Measurements from ENCODE around the gene SULT4A1.

SULT4A1 gene

DNA sequence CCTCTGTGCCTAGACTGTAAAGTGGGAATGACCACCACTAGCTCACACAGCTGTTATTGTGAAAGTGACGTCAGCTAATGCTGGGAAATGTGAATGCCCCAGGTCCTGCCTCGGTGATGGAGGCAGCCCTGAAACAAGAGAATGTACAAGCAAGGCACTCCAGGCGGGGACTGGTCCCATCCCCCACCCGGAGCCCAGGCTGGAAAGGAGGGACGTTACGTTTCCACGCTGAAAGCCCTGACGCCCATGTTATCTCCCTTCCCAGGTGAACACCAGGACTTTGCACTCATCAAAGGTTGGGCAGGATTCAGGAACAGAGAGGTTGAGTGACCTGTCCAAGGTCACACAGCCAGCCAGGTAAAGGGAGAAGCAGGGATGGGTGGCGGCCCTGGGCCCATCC, 784 bp downstream of the SULT4A1 start:
- no peak for DNase-seq (ENCODE audit: low read depth, low spot score)

DNA sequence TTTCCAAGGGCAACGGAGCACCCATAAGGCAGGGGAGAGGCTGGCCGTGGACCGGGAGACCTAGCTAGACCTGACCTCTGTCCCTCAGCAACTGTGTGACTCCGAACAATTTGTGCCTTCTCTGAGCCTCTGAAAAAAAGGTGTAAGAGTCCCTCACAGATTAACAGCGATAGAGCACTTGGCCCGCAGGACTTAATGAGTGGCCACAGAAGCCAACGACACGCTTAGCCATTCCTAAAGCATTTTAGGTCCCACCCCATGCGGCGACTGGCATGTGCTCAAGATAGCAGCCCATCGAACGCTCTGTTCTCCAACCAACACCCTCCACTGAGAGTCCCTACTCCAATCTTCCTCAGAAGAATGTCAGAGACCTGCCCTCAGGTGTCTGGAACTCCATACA, 1.5 kb downstream of the SULT4A1 start:
- DNase-seq (ENCODE audit: low read depth, low spot score), result no peak

DNA sequence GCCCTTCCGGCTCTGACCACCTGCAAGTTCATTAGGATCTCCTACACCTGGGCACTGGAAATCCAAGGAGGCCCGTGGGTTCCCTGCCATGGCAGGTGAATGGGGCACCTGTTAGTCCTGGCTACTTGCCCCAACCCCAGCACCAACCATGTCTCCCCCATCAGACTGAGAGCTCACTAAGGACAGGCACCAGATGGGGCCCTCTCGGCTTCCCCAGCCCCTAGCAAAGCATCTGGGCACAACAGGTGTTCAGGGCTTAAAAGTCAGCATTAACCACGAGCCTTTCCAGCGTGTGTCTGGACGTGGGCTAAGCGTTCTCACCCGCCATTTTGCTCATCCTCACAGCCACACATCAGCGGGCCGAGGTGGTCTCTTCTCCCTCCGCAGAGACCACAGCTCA, 2.2 kb downstream of the SULT4A1 start:
- DNase-seq (ENCODE audit: low read depth, low spot score), result no peak

DNA sequence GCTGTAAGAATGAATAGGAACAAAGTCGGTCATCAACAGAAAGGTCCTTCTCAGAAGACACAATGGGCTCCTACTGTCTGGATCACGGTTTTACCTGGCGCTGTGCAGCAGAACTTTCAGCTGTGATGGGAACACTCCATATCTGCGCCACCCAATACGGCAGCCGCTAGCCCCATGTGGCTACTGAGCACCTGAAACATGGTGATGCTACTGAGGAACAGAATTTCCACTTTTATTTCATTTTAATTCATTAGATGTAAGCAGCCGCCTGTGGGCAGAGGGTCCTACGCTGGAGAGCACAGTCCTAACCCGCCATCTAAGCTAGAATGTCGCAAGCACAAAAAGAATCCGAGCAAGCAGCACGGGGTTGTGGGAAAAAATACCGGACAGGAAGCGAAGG, 2.7 kb downstream of the SULT4A1 start:
- no peak for DNase-seq (ENCODE audit: low read depth, low spot score)

DNA sequence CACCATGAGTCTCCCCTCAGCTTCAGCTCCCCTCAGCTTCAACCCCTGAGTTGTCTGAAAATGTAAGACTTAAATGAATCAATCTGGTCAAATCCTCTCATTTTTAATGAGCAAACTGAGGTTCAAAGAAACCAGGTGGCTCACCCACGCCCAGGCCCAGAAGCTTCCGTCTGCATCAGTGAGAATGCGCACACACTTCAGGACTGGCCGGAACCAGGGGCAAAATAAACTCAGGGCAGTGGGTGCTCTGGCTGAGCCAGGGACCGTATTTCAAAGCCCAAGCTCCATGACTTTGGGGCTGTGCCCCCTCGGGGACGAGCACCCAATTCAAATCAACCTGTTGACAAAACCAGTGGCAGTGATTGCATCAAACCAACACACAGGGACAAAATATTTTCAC, 3.1 kb downstream of the SULT4A1 start:
- no peak for DNase-seq (ENCODE audit: low read depth, low spot score)

DNA sequence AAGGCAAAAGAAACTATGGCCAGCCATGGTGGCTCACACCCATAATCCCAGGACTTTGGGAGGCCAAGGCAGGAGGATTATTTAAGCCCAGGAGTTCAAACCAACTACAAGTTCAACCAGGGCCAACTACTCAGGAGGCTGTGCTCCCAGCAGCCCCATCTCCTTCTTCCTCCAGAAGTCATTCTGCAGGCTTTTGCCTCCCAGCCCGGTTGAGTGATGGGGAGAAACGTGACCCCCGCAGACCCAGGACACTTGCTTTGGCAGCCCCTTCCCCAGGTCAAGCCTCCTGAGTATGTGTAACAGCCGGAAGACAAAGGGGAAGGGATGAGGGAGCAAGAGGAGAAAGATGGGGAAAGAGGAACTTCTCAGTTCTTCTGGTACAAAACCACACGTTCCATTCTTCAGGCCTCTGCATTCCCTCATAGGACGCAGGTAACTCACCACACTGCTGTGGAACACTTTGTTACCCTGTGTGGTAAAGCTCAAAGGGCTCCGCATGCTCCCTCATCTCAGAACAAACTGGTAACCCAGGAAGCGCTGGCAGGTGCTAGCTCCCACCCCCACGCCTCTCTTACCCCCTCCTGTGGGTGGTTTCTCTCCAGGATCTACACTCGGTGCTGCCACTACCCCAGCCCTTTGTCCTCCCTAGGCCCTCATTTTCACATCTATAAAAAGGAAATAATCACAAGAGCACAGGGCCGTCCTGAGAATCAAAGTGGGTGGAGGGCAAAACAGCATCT, 4.0 kb downstream of the SULT4A1 start:
- no peak for DNase-seq (ENCODE audit: low read depth, low spot score)

DNA sequence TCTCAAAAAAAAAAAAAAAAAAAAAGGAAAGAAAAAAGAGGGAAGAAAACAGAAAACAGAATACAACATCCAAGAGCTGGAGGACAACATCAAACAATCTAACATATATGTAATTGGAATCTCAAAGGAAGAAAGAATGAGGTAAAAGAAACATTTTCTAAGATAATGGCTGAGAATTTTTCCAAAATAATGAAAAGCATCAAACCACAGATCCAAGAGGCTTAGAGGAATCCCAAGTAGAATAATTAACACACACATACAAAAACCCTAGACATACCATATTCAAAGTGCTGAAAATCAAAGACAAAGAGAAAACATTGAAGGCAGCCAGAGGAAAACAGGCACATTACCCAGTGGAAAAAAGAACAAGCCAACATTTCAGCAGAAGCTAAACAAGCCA, 4.9 kb downstream of the SULT4A1 start:
- DNase-seq (ENCODE audit: low read depth, low spot score), result no peak

DNA sequence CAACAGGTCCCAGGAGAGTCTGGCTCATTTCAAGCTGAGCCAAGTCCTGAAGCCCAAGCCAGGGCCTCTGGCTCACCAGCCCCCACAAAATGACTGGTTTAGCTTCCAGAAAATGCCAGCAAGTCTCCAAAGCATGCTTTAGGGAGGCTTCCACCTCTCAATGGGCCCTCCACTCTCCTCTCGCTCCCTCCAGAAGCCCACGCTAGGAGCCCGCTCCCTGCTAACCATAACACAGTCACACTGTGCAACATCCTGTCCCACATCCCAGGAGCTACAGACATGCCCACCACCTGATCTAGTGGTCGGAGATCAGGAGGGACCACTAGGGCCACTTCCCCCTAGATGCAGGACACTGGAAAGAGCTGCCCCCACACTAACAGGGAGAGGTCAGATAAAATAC, 6.9 kb downstream of the SULT4A1 start:
- DNase-seq (ENCODE audit: low read depth, low spot score), result no peak

DNA sequence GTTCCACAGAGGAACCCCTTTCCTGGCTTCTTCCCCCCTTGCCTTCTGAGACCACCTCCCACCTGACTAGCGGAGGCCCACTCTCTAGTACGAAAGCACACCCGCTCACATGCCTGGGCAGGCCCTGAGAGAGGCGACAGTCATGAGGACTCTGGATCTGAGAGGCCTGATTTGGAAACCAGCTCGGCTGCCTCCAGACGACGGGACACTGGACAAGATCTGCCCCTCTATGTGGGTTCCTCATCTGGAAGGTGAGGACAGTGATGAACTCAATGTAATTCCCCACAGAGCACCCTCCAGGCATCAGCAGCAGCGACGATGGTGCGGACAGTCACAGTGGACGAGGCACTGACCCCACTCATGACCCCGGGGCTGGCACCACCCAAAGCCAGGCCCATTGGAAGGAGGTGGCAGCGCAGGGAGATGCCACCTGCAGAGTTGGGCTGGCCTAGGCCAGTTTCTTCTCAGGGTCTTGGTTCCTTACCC, 7.5 kb downstream of the SULT4A1 start:
- DNase-seq (ENCODE audit: low read depth, low spot score), result no peak

DNA sequence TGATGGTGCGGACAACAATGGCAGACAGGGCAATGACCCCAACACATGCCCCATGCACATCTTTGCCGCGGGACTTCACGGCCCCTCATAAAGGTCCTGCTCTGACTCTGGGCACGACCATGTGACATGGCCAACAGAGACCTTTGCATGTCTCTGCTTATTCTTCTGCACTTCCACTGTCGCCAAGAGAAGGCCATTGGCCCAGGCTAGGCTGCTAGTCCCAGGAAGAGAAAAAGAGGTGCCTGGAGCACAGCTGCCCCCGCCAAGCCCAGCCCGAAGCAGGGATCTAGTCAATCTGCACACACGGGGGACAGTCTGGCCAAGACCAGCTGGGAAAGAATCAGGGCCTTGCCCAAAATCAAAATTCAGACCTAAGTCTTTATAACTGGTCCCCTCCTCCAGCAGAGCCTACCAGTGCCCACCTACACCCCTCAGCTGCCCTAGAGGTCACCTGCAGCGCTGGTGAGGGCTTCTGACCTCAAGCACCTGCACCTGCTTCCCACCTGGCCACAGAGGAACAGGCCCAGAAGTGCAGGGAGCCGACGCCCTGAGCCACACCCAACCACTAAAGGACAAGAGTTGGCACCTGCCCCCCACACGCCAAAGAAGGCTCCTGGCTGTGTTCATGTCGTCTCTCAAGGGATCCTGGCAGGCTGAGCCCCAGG, 8.1 kb downstream of the SULT4A1 start:
- no peak for DNase-seq (ENCODE audit: low read depth, low spot score)

DNA sequence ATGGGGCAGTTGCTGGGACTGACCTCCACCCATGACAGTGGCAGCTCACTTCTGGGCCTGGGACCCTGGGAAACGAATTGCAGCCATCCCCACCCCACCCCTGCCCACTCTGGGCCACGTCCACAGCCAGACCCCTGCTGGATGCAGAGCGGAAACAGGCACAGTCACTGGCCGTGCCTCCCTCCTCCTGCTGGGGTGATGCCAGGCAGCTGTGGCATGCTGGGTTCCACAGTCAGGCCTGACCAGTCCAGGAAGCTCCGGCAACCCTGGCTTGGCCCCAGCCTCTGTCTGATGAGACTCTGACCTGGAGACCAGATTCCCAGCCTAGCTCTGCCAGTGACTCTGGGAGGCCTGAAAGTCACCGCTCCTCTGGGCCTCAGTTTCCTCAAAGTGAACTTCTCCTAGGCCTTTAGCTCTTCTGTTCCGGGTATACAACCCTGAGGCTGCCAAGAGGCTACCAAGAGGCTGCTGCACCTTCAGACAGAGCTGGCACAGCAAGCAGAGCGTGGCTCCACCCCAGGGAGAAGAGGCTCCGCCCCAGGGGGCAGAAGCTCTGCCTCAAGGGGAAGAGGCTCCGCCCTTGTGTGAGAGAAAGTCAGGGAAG, 8.9 kb downstream of the SULT4A1 start:
- no peak for DNase-seq (ENCODE audit: low read depth, low spot score)

DNA sequence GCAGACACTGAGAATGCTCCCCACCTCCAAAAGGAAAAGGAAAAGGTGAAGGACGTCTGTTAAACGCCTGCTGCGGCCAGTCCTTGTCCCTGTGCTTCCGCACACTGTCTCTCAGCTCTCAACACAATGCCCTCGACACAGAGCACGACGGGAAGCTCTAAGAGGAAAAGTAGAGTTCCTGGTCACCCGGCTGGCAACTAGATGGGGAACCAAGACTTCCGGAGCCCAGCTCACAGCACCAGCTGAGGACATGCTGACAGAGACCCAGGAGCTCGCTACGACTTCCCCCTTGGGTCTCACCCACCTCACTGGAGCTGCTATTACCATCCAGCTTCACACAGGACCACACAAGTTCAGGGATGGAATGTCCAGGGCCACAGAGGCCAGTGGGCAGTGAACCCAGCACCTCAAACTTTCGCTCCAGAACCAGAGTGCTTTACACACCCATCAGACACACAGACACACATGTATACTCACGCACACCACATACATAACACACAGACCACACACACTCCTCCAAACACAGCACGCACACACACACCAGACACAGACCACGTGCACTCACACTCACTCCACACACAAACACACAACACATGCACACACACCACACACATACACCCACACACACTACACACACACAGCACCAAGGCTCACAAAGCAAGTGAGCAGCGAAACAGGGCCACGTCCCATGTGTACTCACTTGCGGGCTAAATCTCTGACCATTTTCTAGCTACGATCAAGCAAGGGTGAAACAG, 9.6 kb downstream of the SULT4A1 start:
- no peak for DNase-seq (ENCODE audit: low read depth, low spot score)

DNA sequence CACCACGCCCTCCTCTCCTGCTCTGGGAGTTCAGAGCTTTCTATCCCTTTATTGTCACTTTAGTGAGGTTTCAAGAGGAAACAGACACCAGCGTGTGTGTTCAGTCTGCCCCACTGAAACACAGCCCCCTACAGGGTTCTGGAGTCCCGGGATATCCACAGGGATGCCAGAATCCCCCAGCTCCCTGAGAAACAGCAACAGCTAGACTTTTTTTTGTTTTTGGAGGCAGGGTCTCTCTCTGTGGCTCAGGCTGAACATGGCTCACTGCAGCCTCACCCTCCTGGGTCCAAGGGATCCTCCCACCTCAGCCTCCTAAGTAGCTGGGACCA, 10.4 kb downstream of the SULT4A1 start:
- no peak for DNase-seq (ENCODE audit: low read depth, low spot score)

DNA sequence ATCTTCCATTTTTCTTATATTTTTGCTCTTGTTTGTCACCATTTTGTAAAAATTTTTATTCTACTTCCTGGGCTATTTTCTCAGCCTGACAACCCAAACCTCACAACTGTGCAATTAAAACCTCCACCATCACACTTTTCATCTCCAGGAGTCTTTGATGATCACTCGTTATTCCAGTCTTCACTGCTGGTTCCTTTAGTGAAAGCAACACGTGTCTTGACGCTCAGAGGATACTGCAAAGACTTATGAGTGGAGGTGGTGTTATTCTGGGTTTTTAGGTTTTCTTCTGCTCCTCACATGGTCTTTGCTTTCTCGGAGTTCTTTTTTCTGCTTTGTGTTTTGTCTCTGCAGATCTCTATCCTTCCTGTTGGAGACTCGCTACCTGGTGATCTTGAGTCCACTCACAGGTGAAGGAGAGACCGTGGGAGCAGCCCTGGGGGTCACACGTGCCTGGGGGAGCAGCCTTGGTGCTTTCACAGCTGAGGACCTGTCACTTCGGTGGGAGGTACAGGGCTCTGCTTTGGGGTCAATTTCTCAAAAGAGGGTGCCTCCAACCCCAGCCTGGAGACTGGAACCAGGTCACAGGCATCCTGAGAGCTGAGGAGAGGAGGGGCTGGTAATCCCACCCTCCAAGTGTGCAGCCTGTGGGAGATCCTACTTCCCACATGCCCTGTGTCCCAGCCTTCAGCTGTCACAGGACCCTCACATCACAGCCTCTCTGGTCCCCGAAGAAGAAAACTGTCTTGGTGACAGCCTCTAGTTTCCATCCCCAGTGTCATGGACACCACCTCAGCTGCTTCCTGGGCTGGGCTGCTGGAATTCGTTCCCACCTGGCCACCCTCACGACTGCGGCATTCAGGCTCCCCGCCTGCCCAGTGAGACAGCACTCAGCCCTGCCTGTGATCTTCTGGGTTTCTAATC, 11.0 kb downstream of the SULT4A1 start:
- DNase-seq (ENCODE audit: low read depth, low spot score), result no peak

DNA sequence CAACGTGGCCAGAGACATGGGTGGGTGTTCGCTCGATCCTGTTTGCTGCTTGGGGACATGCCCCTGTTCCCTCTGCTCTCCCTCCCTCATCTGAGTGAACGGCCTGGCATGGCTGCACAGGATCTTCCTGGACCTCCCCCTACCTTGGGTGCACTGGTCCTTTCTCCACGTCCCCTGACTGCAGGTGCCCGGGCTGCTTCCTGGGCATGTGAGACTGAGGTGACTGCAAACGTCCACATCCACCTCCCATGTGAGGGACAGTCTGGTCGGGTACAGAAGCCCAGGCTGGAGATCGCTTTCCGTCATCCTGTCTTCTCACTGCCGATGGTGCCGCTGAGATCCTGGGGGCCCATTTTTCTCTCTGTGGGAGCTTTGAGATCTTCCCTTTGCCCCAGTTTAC, 11.8 kb downstream of the SULT4A1 start:
- no peak for DNase-seq (ENCODE audit: low read depth, low spot score)

DNA sequence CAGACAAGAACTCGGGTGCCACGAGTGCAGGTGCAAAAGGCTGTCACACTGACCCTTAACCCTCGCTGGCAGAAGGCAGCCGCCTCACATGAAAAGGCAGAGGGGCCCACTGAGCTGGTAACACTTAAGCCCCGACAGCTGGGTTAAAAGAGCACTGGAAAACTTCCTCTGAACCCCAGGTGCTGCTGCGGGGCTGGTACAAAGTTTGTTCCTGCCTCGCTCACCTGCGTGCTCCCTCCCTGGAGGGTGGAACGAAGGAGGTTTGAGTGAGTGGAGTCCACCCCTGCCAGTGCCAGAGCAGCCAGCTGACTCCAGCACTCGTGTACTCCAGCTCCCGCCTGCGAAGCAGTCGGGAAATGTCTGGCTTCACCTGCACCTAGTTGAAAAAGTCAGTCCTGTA, 12.6 kb downstream of the SULT4A1 start:
- no peak for DNase-seq (ENCODE audit: low read depth, low spot score)

DNA sequence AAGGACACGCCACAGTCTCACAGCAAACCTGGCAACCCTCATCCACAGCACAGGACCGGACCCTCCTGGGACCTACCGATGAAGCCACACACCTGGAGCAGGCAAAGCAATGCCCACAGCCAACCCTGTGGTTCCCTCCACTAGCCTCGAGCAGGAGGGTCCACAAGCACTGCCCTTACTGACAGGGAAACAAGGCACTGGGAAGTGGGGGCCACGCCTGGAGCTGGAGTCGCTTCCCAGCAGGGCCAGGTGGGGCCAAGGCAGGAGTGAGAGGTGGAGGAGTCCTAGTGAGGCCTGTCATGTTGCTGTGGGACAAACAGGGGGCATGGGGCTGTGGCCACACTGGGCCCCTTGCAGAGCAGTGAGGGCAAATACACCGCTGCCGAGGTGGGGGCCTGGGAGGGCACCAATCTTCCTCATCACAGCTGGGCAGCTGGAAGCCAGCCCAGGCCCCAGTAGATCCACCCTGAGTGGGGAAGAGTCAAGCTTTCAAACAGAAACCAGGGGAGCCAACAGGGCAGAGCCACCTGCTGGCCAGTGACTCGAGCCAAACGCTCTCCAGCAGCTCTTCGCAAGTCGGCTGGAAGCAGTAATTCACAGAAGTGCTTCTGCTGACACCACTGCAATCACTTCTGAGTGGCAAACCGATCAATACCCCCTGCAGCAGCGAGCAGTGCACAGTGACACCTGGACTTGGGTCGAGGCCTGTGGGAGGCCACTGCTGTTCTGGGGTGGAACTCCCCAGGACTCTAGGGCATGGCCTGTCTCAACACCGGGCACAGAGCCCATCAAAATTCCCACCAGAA, 13.7 kb downstream of the SULT4A1 start:
- no peak for DNase-seq (ENCODE audit: low read depth, low spot score)

DNA sequence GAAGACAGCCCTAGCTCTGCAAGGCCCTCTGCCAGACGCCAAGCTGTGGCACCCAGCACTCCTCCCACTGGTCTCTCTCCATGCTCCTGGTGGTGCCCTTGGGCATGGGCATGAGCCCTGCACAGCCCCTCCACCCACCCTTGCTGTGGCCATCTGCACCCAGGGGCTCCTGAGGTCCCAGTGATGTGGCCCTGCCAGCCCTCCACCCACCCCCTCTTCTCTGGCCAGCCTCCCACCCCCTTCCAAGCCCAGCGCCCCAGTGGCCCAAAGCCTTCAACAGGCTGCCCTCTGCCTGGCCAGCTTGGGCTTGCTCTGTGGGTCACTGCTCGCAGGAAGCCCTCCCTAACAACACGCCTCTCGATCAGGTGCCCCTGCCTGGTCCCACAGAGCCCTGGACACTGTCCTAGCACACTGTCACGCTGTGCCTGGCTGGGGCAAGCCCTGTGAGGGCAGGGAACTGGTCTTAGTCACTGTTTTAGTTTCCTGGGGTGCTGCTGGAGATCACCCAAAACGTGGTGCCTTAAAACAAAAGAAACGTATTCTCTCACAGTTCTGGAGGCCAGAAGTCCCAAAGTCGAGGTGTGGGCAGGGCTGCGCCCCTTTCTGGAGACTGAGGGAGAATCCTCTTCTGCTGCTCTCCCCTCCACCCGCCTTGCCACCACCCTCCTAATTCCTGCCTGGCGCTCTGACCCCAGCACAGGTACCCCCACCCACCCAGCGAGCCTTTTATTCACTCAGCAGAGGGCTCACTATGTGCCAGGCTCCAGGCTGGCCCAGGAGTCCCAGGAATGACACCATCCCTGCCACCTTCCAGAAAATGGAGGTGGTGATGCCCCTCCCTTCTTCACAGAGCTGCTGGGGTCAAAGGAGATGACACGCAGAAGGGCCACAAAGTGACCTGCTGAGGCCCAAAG, 14.7 kb downstream of the SULT4A1 start:
- no peak for DNase-seq (ENCODE audit: low read depth, low spot score)

DNA sequence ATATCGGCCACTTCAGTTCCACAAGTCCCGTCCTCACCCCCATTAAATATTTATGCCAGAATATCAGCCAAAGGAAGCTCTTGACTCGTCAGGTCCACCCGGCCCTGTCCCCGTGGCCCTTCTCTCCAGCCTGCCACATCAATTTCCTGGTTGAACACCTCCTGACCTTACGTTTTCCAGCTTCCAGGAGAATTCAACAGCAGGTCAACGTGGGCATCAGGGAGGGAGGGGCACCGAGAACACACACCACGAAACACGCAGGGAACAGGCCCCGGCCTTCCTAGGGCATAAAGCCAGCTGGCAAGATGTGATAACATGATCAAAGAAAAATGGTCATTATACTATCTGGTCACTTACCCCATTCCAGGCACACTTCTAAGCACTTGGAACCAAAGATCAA, 15.3 kb downstream of the SULT4A1 start:
- no peak for DNase-seq (ENCODE audit: low read depth, low spot score)

Measured in activated naive CD8-positive, alpha-beta T cell treated with anti-CD3 and anti-CD28 coated beads, Interleukin-2, amount 50 U/mL, for 16 hours (primary cell).